HepG2 (cell line): ENCODE measurements around the gene NFATC4. TPM values are rescaled to one million over a fixed set of nuclear protein-coding genes. Genes with fewer than 3 reads are reported as not detected.

Experiments
- CBFB ChIP-seq: sonication (generic); formaldehyde crosslinking; IDR thresholded peaks from 2 replicates; pipeline ENCODE4 v1.4.0; 2020; ENCODE audit warnings: missing genetic modification reagents
- HNF4G ChIP-seq, 2 experiments: sonication (generic) in 1 of 2; formaldehyde crosslinking in 1 of 2; IDR thresholded peaks; 2 replicates each; pipeline versions ENCODE4 v1.4.0 to v1.6.1; 2011 to 2020; ENCODE audit warnings: borderline replicate concordance in 2 of 2, low read depth in 2 of 2, mild to moderate bottlenecking in 2 of 2, low read length in 1 of 2, missing genetic modification reagents in 1 of 2, moderate library complexity in 1 of 2
- PITX1 ChIP-seq: sonication (generic); formaldehyde crosslinking; IDR thresholded peaks from 2 replicates; pipeline ENCODE4 v1.5.1; 2020; ENCODE audit warnings: mild to moderate bottlenecking, missing genetic modification reagents
- SOX5 ChIP-seq: IDR thresholded peaks from 2 replicates; pipeline ENCODE4 v1.6.1; 2016; ENCODE audit warnings: borderline replicate concordance
- TEAD3 ChIP-seq: optimal IDR thresholded peaks from 2 replicates; pipeline ENCODE3; 2016; ENCODE audit warnings: borderline replicate concordance
- ZMYM2 ChIP-seq: sonication (generic); formaldehyde crosslinking; IDR thresholded peaks from 2 replicates; pipeline ENCODE4 v1.8.0; 2022; ENCODE audit warnings: mild to moderate bottlenecking, missing genetic modification reagents
- ZNF124 ChIP-seq: sonication (generic); formaldehyde crosslinking; IDR thresholded peaks from 2 replicates; pipeline ENCODE4 v1.4.0; 2020; ENCODE audit warnings: missing genetic modification reagents
- ZNF224 ChIP-seq: sonication (generic); formaldehyde crosslinking; IDR thresholded peaks from 2 replicates; pipeline ENCODE4 v1.5.0; 2020; ENCODE audit warnings: mild to moderate bottlenecking, missing genetic modification reagents
- ZNF292 ChIP-seq: sonication (generic); formaldehyde crosslinking; IDR thresholded peaks from 2 replicates; pipeline ENCODE4 v1.8.1; 2022; ENCODE audit warnings: mild to moderate bottlenecking, low read depth, missing genetic modification reagents, borderline replicate concordance
- ZNF350 ChIP-seq: sonication (generic); formaldehyde crosslinking; IDR thresholded peaks from 2 replicates; pipeline ENCODE4 v1.4.0; 2020; ENCODE audit warnings: mild to moderate bottlenecking, low read depth, missing genetic modification reagents, borderline replicate concordance
- ZNF775 ChIP-seq: sonication (generic); formaldehyde crosslinking; IDR thresholded peaks from 2 replicates; pipeline ENCODE4 v1.4.0; 2020; ENCODE audit warnings: missing genetic modification reagents, mild to moderate bottlenecking, moderate library complexity, borderline replicate concordance
- ZNF83 ChIP-seq: sonication (generic); formaldehyde crosslinking; IDR thresholded peaks from 2 replicates; pipeline ENCODE4 v1.4.0; 2020; ENCODE audit warnings: missing genetic modification reagents, mild to moderate bottlenecking, borderline replicate concordance
- polyA plus RNA-seq, 8 experiments: library from polyadenylated mRNA; depleted of rRNA in 3 of 8; stranded (reverse) in 7 of 8; unstranded in 1 of 8; fragments of >200 nt; fragmentation: Illumina TruSeq in 4 of 8; extraction: Trizol in 4 of 8; gene quantifications; 2 replicates each; pipeline versions ENCODE4 v1.2.1 to v1.2.3, GENCODE V29; 2011 to 2016; ENCODE audit warnings: low read depth in 4 of 8, missing spikeins in 1 of 8, mixed read lengths in 1 of 8; ENCODE audit not compliant: insufficient read depth in 1 of 8
- total RNA-seq, 5 experiments: library from RNA; depleted of rRNA; stranded (reverse); fragments of >200 nt; fragmentation: Illumina TruSeq; extraction: Trizol; gene quantifications; 2 replicates each; pipeline ENCODE4 v1.2.3, GENCODE V29; 2016; ENCODE audit warnings: low read depth in 1 of 5
- TF ChIP-seq, protein P1 (sequence below): IDR thresholded peaks from 2 replicates; pipeline ENCODE4 v1.4.0; 2020; ENCODE audit warnings: mild to moderate bottlenecking, missing genetic modification reagents
- TF ChIP-seq, protein P2 (sequence below): sonication (generic); formaldehyde crosslinking; IDR thresholded peaks from 2 replicates; pipeline ENCODE4 v1.8.1; 2023; ENCODE audit warnings: missing genetic modification reagents, inconsistent platforms, borderline replicate concordance
- TF ChIP-seq, protein P3 (sequence below): sonication (generic); formaldehyde crosslinking; IDR thresholded peaks from 2 replicates; pipeline ENCODE4 v1.4.0; 2020; ENCODE audit warnings: mild to moderate bottlenecking, missing genetic modification reagents
- TF ChIP-seq, protein P4 (sequence below): sonication (generic); formaldehyde crosslinking; IDR thresholded peaks from 2 replicates; pipeline ENCODE4 v1.4.0; 2020; ENCODE audit warnings: missing genetic modification reagents

NFATC4 gene
- total and polyA plus RNA-seq, 2 of the 13 experiments (the other 11 are each of a cell fraction or from before 2014, with no cell fraction given), result 0.04 to 0.15 TPM

DNA sequence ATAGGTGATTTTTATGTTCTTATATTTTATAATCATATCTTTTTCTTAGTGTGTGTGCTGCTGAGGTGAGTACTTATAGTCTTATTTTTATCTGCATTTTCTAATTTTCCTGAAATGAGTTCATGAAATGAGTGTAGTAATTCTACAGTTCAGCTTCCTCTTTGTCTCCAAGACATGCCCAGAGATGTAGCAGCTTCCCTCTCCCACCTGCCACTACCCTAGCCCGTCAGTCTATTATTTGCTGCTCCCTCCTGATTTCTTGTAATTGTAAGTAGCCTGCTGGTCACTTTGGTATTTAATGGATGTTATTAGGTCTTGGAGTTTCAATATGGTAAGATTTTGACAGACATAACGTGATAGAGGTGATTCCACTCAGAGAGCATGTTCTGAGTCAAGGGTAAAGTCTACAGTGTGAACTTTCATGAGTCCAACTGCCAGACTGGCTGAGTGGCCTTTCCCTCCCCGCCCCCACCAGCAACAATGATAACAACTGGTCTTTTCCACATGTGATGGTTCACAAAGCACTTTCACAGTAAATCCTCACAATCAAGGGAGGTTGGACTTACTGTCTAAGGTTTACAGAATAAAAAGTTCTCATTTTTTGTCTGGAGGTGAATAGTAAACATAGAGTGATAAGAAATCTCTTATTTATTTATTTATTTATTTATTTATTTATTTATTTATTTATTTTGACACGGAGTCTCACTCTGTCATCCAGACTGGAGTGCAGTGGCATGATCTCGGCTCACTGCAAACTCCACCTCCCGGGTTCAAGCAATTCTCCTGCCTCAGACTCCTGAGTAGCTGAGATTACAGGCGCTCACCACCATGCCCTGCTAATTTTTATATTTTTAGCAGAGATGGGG is 24.0 kb upstream of the NFATC4 start (continued):
- TF ChIP-seq, protein P1, sequence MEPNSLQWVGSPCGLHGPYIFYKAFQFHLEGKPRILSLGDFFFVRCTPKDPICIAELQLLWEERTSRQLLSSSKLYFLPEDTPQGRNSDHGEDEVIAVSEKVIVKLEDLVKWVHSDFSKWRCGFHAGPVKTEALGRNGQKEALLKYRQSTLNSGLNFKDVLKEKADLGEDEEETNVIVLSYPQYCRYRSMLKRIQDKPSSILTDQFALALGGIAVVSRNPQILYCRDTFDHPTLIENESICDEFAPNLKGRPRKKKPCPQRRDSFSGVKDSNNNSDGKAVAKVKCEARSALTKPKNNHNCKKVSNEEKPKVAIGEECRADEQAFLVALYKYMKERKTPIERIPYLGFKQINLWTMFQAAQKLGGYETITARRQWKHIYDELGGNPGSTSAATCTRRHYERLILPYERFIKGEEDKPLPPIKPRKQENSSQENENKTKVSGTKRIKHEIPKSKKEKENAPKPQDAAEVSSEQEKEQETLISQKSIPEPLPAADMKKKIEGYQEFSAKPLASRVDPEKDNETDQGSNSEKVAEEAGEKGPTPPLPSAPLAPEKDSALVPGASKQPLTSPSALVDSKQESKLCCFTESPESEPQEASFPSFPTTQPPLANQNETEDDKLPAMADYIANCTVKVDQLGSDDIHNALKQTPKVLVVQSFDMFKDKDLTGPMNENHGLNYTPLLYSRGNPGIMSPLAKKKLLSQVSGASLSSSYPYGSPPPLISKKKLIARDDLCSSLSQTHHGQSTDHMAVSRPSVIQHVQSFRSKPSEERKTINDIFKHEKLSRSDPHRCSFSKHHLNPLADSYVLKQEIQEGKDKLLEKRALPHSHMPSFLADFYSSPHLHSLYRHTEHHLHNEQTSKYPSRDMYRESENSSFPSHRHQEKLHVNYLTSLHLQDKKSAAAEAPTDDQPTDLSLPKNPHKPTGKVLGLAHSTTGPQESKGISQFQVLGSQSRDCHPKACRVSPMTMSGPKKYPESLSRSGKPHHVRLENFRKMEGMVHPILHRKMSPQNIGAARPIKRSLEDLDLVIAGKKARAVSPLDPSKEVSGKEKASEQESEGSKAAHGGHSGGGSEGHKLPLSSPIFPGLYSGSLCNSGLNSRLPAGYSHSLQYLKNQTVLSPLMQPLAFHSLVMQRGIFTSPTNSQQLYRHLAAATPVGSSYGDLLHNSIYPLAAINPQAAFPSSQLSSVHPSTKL, result peak; percentile 46
- TF ChIP-seq ZNF775 (CRISPR knock-in tag) (no peak), ZNF224 (CRISPR knock-in tag) (no peak), ZMYM2 (CRISPR knock-in tag) (no peak), ZNF124 (0 out of 2 replicates have a peak, but pooled peaks have one; percentile 27), SOX5 (CRISPR knock-in tag) (peak; percentile 58), ZNF83 (no peak), PITX1 (CRISPR knock-in tag) (0 out of 2 replicates have a peak, but pooled peaks have one; percentile 48), ZNF292 (CRISPR knock-in tag) (peak; percentile 46; the same call in 1 of the 2 replicates), ZNF350 (CRISPR knock-in tag) (no peak), TEAD3 (CRISPR knock-in tag) (peak; percentile 72), HNF4G (IDR thresholded peaks at IDR 0.05; ENCODE audit: borderline replicate concordance, low read depth, low read length) (peak; percentile 78), HNF4G (CRISPR knock-in tag; IDR thresholded peaks at IDR 0.05; ENCODE audit: borderline replicate concordance, low read depth) (peak; percentile 63; the same call in 1 of the 2 replicates), CBFB (CRISPR knock-in tag) (no peak)
- TF ChIP-seq, protein P2, sequence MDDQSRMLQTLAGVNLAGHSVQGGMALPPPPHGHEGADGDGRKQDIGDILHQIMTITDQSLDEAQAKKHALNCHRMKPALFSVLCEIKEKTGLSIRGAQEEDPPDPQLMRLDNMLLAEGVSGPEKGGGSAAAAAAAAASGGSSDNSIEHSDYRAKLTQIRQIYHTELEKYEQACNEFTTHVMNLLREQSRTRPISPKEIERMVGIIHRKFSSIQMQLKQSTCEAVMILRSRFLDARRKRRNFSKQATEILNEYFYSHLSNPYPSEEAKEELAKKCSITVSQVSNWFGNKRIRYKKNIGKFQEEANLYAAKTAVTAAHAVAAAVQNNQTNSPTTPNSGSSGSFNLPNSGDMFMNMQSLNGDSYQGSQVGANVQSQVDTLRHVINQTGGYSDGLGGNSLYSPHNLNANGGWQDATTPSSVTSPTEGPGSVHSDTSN (CRISPR knock-in tag), result no peak
- TF ChIP-seq, protein P3, sequence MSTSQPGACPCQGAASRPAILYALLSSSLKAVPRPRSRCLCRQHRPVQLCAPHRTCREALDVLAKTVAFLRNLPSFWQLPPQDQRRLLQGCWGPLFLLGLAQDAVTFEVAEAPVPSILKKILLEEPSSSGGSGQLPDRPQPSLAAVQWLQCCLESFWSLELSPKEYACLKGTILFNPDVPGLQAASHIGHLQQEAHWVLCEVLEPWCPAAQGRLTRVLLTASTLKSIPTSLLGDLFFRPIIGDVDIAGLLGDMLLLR, result no peak
- TF ChIP-seq, protein P4, sequence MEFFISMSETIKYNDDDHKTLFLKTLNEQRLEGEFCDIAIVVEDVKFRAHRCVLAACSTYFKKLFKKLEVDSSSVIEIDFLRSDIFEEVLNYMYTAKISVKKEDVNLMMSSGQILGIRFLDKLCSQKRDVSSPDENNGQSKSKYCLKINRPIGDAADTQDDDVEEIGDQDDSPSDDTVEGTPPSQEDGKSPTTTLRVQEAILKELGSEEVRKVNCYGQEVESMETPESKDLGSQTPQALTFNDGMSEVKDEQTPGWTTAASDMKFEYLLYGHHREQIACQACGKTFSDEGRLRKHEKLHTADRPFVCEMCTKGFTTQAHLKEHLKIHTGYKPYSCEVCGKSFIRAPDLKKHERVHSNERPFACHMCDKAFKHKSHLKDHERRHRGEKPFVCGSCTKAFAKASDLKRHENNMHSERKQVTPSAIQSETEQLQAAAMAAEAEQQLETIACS (CRISPR knock-in tag), result no peak
